DMS153 treated with DMSO at 0.1 percent for 48 hours (cell line): ENCODE measurements around the gene MAP3K20.

Experiments
- DNase-seq: peaks from one replicate; lab custom pipeline; 2025; ENCODE audit not compliant: unreplicated experiment; lab: John Stamatoyannopoulos, UW

The MAP3K20 gene

DNA sequence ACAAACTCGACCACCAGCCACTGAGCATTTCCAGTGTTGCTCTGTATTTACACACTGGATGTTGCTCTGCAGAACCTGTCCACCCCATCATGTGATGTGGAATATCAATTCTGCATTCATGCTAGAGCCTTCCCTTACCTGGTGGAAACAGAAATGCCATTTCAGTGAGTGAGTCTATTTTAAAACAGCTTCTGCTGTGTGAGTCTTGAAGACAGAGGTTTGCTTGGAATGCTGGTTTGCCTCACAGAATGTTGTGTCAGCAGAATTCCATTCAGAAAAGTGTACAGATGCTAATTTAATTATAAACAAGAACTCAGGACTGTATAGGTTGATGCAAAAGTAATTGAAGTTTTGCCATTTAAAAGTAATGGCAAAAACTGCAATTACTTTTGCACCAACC is 118.3 kb downstream of the MAP3K20 start:
- no peak for DNase-seq

DNA sequence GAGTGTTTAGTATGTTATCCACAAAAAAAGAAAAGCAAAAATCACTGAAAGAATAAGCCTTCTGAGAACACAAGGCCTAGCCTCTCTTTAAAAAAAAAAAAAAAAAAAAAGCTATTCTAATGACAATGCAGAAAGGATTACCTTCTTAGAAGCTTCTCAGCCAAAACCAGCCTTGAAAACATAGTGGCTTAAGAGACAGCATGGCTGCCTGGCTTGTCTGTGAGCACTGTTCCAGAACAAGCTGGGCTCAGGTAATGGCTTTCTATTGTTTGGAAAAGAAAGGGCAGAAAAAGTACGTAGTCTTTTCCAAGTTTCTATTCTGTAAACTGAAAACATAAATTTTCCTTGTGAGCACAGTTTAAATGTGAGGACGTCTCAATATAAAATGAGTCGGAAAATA is 119.5 kb downstream of the MAP3K20 start:
- DNase-seq = no peak

DNA sequence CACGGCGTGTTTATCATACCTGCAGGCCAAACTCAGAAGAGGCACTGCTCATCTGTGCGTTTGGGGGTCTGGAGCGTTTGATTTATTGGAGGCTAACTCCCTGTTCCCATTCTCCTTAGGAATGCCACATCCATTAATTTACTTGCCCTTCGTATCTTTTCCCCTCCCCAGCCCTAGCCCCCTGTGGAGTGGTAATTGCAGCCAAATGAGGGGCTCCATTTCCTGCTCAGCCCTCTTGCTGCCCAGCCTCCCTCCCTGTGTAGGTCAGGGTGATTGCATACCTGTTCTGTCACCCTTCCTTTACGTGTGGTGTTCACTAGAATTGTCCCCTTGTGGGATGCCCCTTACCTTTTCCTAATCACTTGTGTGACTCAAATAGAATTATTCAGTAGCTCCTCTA is 120.4 kb downstream of the MAP3K20 start:
- no peak for DNase-seq

DNA sequence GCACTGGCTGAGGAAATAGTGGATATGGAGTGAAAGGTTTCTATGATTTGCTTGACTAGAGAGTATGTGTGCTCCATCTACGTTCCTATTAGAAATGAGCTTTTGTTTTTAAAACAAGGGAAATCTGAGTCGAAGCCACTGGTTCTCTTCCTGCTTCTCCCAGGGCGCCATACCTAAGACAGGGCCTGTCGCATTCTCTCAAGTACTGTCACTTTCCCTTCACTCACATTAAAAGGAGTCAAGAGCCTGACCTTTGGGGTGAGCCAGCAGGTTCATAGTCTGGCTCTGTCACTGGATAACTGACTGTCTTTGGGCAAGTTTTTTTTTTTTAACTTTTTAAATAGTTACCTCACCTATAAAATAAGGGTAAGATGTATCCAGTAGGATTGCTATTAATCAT is 121.0 kb downstream of the MAP3K20 start:
- DNase-seq = no peak

DNA sequence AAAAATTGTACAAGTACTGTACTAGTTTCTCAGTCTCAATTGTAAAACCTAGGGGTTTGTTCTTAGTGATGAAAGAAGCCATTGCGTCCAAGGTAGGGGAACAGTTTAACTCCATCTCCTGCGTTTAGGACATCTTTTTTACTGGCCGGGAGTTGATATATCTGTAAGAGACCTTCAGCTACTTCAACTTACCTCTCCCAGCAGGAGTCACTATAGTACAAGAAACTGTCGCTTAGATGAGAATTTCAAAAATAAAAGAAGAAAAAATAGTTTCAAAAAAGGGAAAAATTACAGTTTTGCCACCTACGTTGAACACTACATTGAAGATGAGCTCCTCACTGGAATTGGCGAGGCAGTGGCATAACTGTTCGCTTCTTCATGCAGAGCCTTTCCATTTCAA is 122.7 kb downstream of the MAP3K20 start:
- no peak for DNase-seq

DNA sequence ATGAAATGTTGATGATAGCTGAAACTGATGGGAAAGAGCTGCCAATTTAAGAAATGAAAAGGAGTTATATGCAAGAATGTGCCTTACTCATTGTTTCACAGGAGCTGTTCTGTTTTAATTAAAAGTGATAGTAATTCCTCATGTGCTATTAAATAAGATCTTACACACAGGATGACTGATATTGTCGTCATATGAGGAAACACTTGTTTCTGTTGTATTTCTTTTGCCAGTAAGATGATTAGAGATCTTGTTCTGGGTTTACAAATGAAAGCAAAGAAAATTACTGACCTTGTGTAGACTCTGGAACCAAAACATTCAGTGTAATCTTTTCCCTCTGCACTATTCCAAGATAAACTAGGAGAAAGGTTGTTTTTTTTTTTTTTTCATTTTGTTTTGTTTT is 123.6 kb downstream of the MAP3K20 start:
- DNase-seq = no peak

DNA sequence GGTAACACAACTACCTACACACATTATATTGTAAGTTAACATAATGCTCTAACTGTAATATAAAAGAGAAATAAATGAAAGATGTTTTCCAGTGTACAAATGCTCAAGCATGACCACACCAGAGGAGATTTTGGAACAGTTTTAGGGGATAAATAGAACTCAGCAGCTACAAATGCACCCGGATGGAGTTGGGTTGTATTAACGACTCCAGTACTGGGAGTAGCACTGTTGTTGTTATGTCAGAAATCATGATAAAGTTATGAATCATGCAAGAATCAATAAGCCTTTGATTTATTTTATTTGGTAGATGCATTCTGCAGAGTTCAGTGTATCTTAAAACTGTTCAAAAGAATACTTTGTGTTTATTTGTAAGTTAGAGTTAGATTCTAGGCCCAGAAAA is 126.9 kb downstream of the MAP3K20 start:
- no peak for DNase-seq

DNA sequence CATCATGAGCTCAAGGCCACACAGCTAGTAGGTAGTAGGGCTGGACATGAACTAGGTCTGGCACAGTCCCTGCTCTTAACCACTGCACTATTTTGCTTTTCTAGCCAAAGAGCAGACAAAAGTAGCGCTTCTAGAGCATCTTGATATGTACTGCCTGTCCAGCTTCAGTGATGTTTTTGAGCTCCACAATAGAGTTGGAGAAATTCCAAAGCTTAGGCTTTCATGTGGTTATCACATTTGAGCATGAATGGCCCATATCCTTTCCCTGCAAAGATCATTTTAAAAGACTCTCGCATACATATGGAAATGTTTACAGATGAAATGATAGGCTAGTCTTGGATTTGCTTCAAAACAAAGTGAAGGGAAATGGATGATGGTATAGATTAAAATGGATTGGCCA is 128.7 kb downstream of the MAP3K20 start:
- no peak for DNase-seq

DNA sequence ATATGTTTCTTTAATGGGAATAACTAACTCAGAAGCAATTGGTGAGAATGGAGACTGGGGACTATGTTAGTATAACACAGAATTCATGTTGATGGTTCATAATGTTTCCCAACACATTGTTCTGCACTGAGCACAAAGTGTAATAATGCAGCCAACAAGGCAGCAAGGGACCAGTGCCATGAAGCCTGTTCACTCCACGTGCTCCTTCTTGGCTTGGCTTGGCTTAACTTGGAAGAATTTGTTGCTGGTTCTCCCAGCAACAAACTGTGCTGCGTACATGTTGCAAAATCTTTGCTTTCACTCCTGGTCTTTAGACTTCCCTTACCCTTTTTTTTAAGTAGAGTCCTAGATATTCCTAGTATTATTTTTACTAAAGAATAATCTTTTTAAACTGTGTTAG is 129.7 kb downstream of the MAP3K20 start:
- DNase-seq = no peak

DNA sequence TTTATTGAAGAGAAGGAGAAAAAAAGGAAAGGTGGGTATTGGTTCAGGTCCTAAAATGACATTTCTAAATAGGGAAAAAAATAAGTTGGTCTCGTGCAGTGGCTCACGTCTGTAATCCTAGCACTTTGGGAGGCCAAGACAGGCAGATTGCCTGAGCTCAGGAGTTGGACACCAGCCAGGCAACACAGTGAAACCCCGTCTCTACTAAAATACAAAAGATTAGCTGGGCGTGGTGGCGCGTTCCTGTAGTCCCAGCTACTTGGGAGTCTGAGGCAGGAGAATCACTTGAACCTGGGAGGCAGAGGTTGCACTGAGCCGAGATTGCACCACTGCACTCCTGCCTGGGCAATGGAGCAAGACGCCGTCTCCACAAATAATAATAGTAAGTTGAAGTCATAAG is 131.5 kb downstream of the MAP3K20 start:
- peak; percentile 26 for DNase-seq

DNA sequence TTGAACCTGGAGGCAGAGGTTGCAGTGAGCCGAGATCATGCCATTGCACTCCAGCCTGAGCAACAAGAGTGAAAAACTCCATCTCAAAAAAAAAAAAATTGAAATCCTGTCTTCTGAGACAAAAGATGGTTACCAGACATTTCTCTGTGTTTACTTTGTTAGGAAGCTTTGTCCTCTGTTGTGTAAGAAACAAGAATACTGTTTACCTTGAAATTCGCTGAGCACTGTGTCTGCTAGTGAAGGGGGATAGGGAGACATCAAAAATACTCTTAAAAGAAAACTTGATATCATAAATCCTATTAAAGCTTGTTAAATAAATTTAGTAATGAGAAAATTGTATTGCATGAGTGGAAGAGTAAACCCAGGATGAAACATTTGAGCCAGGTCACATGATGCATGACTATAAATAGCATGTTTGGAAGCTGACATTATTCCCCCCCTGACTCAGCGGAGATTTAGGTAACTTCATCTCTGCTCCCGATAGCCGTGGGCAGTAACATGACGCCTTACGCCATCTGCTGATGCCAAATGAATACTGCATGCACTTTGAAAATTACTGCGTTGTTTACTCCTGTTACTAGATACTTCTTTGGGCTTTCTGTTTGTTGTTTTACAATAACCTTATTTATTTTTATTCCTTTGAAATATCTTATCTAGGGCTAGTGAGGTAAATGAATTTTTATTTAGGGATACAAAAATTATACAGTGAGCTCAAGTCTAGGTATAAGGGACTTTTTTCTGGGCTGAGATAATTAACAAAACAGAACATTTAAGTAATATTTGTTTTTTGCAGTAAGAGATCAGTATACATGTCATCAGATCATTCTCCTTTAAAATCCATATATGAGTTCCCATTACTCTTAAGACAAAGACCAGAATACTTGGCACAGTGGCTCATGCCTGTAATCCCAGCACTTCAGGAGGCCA is 134.9 kb downstream of the MAP3K20 start:
- peak; percentile 88 for DNase-seq

DNA sequence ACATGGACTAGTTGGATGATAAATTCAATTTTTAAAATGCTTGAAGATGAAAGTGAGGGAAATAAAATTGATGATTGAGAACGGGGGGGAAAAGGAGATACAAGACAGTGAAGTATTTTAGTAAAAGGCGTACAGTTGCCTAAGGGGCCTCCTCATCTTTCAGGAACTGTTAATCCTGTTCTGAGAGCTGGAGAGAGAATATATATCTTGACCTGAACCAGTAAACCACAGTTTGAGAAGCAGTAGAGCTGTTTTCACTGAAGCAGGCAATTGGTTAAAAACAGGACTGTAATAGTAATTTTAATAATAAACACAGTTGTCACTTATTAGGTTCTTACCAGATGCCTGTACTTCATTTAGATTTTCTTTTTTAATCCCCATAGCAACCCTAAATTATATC is 137.5 kb downstream of the MAP3K20 start:
- DNase-seq = no peak

DNA sequence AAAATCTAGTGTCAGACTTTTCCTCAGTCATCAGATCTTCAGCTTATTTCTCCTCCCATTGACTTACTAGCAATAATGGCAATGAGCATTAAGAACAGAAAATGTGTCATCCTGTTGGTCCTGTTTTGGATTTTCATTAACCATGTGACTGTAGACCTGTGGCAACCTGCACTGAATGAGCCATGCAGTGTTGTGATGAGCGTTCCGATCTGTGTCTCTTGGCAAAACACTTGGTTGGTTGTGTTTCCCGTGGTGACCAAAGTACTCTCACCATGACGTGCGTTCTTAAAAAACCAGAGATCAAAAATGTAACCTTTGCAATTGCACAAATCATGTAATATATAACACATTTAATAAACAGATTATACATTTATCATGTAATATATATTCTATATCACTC is 138.6 kb downstream of the MAP3K20 start:
- no peak for DNase-seq

DNA sequence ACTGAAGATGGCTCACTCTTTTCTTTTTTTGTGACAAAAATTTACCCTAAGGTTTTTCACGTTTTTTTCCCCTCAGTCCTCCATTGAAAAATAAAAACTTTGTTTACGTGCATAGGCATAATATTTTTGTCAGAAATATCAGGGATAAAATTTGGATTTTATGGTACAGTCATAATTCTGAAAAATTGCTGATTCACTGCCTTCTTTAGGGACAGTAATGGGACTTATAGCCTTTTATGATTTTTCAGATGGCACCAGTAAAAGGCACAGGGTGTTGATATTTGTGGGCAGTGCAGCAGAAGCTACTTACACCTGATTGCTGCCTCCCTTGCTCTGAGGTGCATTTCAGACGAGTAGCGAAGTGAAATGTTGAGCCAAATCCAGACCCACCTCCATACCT is 139.7 kb downstream of the MAP3K20 start:
- no peak for DNase-seq

DNA sequence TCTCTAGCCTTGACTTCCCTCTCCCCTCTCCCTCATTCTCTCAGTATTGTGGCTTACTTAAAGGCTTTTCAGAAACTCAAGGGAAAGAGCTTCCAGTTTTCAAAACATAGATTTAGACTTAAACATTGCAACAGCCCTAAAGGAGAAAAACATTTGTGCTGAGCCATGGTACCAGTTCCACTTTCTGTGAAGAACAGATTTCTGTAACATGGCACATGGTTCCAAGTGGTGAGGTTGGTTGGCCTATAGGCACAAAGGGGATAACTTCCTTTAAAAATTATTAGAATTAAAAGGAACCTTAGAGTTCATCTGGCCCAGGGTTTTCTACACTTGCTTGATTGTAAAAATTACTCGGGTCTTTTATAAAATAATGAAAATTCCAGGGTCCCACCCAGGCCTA is 140.4 kb downstream of the MAP3K20 start:
- DNase-seq = no peak

DNA sequence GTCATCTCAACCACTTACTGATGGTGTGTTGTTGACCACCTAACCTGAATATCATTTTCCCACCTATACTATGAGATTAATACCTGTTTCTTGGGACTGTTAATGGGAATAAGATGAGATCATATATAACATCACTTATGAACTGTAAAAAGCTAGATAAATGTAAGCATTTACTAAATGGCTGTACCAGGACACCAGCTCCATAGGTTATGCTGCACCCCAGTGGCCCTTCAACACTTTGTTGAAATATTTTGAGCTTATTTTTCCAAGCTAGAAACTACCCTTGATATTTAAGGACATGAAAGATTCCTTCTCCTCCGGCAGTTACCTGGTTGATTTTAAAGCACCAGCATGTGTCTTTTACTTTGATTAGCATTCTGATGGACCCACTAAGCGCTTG is 141.0 kb downstream of the MAP3K20 start:
- DNase-seq = no peak

DNA sequence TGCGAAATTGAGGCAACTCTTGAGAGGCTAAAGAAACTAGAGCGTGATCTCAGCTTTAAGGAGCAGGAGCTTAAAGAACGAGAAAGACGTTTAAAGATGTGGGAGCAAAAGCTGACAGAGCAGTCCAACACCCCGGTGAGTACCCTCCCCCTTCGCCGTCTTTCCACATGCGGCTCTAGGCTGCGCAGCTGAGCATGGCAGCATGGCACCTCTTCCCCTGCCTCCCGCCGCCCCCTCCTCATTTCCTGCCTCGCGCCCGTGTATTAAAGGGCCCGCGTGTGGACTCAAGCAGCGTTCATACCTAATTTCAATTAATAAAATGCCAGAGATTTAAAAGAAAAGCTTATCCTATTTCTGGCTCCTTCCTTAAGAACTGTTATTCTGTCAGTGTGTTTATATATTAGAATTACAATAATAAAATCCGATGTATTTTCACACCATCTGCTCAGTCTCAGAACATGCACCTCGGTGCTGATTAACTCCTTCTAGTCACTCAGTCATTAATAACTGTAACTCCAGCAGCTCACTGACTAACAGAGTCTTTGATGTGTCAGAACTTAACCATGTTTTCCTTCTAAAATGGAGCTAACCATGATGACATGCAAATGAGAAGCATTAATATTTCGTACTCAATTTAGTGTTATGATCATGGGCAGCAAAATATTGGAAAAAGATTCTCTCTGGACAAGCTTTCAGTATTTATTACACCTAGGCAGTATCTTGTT is 141.6 kb downstream of the MAP3K20 start:
- DNase-seq = no peak

DNA sequence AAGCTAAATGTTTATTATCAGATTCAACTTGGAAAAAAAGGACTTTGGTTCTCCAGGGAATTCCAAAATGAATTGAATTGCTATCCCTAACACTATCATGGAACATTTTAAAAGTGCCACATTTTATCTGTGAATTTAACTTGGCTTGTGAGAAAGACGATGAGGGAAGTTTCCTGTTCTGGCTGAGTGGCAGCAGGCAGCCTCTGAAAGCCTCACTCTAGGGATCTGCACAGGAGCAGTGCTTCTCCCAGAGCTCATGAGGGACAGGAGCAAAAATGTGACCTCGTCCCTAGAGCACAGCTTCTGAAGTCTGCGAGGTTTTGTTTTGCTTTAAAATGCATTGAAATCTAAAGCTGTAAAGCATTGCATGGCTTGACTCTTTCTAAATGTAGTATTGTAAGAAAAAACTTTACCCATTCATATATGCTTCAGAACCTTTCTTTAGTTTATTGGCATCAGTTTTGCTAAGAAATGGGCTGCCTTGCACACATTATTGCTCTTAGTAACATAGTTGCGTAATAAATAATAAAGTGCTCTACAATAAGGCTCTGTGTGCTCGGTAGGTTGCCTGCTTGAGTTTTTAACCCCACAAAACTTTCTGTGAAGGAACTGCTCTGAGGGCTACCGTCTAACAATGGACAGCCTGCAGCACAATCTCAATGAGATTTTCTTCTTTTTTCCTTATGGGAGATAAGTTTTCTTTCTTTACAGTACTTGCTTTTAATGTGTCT is 142.8 kb downstream of the MAP3K20 start:
- DNase-seq = no peak

DNA sequence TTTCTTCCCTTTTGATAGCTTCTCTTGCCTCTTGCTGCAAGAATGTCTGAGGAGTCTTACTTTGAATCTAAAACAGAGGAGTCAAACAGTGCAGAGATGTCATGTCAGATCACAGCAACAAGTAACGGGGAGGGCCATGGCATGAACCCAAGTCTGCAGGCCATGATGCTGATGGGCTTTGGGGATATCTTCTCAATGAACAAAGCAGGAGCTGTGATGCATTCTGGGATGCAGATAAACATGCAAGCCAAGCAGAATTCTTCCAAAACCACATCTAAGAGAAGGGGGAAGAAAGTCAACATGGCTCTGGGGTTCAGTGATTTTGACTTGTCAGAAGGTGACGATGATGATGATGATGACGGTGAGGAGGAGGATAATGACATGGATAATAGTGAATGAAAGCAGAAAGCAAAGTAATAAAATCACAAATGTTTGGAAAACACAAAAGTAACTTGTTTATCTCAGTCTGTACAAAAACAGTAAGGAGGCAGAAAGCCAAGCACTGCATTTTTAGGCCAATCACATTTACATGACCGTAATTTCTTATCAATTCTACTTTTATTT is 145.6 kb downstream of the MAP3K20 start:
- DNase-seq = no peak

DNA sequence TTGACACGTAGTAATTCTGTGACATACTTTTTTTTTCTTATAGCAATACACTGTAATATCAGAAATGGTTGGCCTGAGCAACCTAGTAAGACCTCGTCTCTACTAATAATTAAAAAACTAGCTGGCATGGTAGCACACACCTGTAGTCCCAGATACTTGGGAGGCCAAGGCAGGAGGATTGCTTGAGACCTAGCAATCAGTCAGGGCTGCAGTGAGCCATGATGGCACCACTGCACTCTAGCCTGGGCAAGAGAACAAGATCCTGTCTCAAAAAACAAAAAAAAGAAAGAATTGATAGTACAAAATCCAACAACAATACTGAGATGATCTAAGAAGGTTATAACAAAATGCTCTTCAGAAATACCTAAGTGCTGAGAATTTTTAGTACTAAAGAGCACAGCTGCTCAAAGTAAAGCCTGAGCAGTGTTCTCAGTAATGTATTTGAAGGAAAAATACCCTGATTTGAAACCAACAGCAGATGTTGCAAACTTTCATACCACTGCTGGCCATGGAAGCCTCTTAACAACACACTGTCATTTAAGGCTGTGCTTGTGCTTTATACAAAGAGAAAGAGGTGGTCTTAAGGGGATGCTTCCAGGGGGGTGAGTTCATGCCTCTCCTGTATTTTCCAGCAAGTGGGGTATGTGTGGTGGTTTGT is 146.4 kb downstream of the MAP3K20 start:
- DNase-seq = no peak

DNA sequence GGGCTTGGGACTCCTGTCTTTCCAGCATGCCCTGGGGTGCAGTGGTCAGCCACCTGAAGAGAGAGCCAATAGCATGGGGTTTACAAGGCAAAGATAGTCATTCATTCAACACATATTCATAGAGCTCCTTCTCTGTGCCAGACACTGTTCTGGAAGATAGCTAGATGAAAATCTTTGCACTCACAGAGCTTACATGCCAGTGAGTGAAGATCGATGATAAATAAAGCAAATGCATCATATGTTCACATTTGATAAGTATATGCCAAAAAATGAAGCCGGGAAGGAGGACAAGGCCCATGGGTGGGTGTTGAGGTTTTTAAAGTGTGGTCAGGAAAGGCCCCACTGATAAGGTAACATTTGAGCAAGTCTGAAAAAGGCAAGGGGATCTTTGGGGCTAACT is 148.2 kb downstream of the MAP3K20 start:
- no peak for DNase-seq
